ENCODE results near the gene LRRC42. TPM values are rescaled to one million over a fixed set of nuclear protein-coding genes. Genes with fewer than 3 reads are reported as not detected.
A peak's percentile ranks its signal among the peaks of the same experiment; 100 is the strongest.

The LRRC42 gene
- total and polyA plus RNA-seq, 2 experiments from 2014 or later, result 39.3 to 49.6 TPM

DNA sequence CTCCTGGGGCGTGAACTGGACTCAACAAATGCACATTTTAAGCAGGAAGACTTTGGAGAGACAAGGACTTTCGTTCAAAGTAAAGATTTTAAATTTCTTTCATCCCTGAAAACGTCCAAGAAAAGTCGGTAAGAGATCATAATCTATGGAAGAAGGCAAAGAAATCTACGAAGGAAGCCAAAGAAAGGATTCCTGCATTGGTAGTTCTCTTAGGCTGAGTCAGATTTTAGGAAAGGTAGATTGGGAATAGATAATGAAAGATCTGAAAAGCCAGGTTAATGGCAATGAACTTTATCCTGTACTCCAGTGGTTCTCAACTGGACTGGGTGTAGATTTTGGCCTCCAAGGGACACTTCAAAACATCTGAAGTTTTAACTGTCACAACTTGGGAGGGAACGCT, 3.1 kb upstream of the LRRC42 start:
- Histone ChIP-seq H3K4me3 (no peak overlapping the region), H3K27ac (no peak overlapping the region), H3K9me3 (ENCODE audit: low read depth) (no peaks in the 10 kb centered on the region), H3K4me1 (ENCODE audit: low read depth) (peaks cover 3% of the 10 kb centered on the region), H3K27me3 (no peaks in the 10 kb centered on the region), H3K36me3 (no peaks in the 10 kb centered on the region)
- no peak for DNase-seq (ENCODE audit: low read depth in 1 of 2, low spot score in 1 of 2)
- TF ChIP-seq, protein P1, sequence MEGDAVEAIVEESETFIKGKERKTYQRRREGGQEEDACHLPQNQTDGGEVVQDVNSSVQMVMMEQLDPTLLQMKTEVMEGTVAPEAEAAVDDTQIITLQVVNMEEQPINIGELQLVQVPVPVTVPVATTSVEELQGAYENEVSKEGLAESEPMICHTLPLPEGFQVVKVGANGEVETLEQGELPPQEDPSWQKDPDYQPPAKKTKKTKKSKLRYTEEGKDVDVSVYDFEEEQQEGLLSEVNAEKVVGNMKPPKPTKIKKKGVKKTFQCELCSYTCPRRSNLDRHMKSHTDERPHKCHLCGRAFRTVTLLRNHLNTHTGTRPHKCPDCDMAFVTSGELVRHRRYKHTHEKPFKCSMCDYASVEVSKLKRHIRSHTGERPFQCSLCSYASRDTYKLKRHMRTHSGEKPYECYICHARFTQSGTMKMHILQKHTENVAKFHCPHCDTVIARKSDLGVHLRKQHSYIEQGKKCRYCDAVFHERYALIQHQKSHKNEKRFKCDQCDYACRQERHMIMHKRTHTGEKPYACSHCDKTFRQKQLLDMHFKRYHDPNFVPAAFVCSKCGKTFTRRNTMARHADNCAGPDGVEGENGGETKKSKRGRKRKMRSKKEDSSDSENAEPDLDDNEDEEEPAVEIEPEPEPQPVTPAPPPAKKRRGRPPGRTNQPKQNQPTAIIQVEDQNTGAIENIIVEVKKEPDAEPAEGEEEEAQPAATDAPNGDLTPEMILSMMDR (IDR thresholded peaks at IDR 0.05; ENCODE audit: low read depth, low read length), result no peak

- H3K27me3 ChIP-seq, result no peaks in the 10 kb centered on the region
- no peak overlapping the region for H3K4me3 ChIP-seq
- TF ChIP-seq, protein P1 (IDR thresholded peaks at IDR 0.05; ENCODE audit: low read depth, low read length), result no peak
- H3K36me3 ChIP-seq, result no peaks in the 10 kb centered on the region
- no peak overlapping the region for H3K27ac ChIP-seq
- peaks cover 3% of the 10 kb centered on the region for H3K4me1 ChIP-seq (ENCODE audit: low read depth)
- no peak for DNase-seq (ENCODE audit: low read depth in 1 of 2, low spot score in 1 of 2)
- no peaks in the 10 kb centered on the region for H3K9me3 ChIP-seq (ENCODE audit: low read depth)
Measured at GRCh38 chr1:53943490-53944043, 2.6 kb upstream of the LRRC42 start.

DNA sequence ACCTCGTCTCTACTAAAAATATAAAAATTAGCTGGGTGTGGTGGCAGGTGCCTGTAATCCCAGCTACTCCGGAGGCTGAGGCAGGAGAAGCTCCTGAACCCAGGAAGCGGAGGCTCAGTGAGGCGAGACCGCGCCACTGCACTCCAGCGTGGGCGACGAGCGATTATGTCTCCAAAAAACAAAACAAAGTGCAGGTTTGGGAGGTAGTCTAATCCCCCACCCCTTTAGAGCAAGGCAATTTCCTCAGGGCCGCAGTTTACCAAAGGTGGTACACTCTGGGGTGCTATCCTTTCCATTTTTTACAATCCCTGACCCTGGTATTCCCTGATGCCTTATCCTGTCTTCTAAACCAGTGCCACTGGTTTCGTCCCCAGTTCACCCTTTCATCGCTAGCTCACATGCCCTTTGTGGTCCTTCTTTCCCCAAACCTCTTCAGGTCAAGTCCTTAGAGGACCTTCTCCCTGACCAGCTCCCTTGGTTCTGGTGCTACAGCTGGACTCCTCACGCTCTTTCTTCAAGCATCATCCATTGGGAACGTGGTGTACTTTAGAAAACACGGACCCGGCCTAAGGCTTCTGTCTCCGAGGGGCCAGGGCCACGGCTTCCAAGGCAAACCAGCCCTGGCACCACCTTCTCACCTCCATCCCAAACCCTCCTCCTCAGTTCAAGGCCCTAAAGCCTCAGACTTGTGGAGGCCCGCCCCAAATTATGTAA, 1.5 kb upstream of the LRRC42 start:
- no peaks in the 10 kb centered on the region for H3K9me3 ChIP-seq (ENCODE audit: low read depth)
- H3K4me1 ChIP-seq (ENCODE audit: low read depth), result peaks cover 7% of the 10 kb centered on the region
- no peak overlapping the region for H3K27ac ChIP-seq
- peak in 1 of 2 donors; percentile 21 for DNase-seq (ENCODE audit: low read depth in 1 of 2, low spot score in 1 of 2)
- no peaks in the 10 kb centered on the region for H3K27me3 ChIP-seq
- H3K4me3 ChIP-seq, result peak overlapping the region; percentile 96
- no peaks in the 10 kb centered on the region for H3K36me3 ChIP-seq
- TF ChIP-seq, protein P1 (IDR thresholded peaks at IDR 0.05; ENCODE audit: low read depth, low read length), result no peak

DNA sequence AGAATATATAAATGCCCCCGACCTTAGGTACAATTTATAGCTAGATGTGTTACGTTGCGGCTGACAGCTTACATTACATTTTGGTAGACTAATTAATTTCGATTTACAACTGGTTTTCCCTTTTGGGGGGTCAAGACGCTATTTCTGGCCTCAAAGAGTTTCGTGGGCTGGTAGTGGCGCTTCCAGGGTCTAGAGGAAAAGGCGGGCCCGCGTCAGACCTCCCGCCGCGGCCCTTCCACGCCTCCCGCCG, 1.0 kb upstream of the LRRC42 start:
- Histone ChIP-seq H3K4me1 (ENCODE audit: low read depth) (peaks cover 12% of the 10 kb centered on the region), H3K27me3 (no peaks in the 10 kb centered on the region), H3K27ac (peak overlapping the region; percentile 70), H3K36me3 (no peaks in the 10 kb centered on the region), H3K9me3 (ENCODE audit: low read depth) (no peaks in the 10 kb centered on the region), H3K4me3 (peak overlapping the region; percentile 96)
- DNase-seq (ENCODE audit: low read depth in 1 of 2, low spot score in 1 of 2), result no peak
- TF ChIP-seq, protein P1 (IDR thresholded peaks at IDR 0.05; ENCODE audit: low read depth, low read length), result no peak

GRCh38 chr1:53945433-53946251, 508 bp upstream of the LRRC42 start, which contains the start of gene IFT25:
Gene IFT25, minus strand, starts transcription at chr1:53945699. Its CDS starts 5,617 bp downstream, at chr1:53940082.
- TF ChIP-seq, protein P1 (IDR thresholded peaks at IDR 0.05; ENCODE audit: low read depth, low read length), result no peak
- H3K36me3 ChIP-seq, result no peaks in the 10 kb centered on the region
- peak within 1 kb of the TSS; percentile 91 for H3K27ac ChIP-seq
- no peaks in the 10 kb centered on the region for H3K9me3 ChIP-seq (ENCODE audit: low read depth)
- H3K4me3 ChIP-seq, result peak within 1 kb of the TSS; percentile 96
- DNase-seq (ENCODE audit: low read depth in 1 of 2, low spot score in 1 of 2), result peak; percentile 96 to 99
- no peaks in the 10 kb centered on the region for H3K27me3 ChIP-seq
- H3K4me1 ChIP-seq (ENCODE audit: low read depth), result peaks cover 13% of the 10 kb centered on the region
